BLaER1 (cell line): ENCODE data around the gene USP6.
"Not testable (repeated sequence)": the region's sequence is repeated elsewhere in the genome, so short reads cannot be mapped to it uniquely, and the experiment has no call there.

Experiments used
- H3K27ac ChIP-seq: shearing (Covaris generic); formaldehyde crosslinking; 2 replicates; pipeline ENCODE4 v1.8.1; 2022
- H3K27me3 ChIP-seq: shearing (Covaris generic); formaldehyde crosslinking; 2 replicates; pipeline ENCODE4 v1.8.1; 2022
- H3K36me3 ChIP-seq: shearing (Covaris generic); formaldehyde crosslinking; 2 replicates; pipeline ENCODE4 v1.8.1; 2022
- H3K4me1 ChIP-seq: shearing (Covaris generic); formaldehyde crosslinking; 2 replicates; pipeline ENCODE4 v1.8.1; 2022
- H3K4me2 ChIP-seq: shearing (Covaris generic); formaldehyde crosslinking; 2 replicates; pipeline ENCODE4 v1.8.1; 2022
- H3K4me3 ChIP-seq: shearing (Covaris generic); formaldehyde crosslinking; 2 replicates; pipeline ENCODE4 v1.8.1; 2022
- H3K9ac ChIP-seq: shearing (Covaris generic); formaldehyde crosslinking; 2 replicates; pipeline ENCODE4 v1.8.1; 2022
- H3K9me3 ChIP-seq: shearing (Covaris generic); formaldehyde crosslinking; 2 replicates; pipeline ENCODE4 v1.8.1; 2022
- H4K20me1 ChIP-seq: shearing (Covaris generic); formaldehyde crosslinking; 2 replicates; pipeline ENCODE4 v1.8.1; 2022
- Cebpa-rat ChIP-seq: shearing (Covaris generic); IDR thresholded peaks from 2 replicates; pipeline ENCODE4 v1.8.1; 2022

USP6 gene

DNA sequence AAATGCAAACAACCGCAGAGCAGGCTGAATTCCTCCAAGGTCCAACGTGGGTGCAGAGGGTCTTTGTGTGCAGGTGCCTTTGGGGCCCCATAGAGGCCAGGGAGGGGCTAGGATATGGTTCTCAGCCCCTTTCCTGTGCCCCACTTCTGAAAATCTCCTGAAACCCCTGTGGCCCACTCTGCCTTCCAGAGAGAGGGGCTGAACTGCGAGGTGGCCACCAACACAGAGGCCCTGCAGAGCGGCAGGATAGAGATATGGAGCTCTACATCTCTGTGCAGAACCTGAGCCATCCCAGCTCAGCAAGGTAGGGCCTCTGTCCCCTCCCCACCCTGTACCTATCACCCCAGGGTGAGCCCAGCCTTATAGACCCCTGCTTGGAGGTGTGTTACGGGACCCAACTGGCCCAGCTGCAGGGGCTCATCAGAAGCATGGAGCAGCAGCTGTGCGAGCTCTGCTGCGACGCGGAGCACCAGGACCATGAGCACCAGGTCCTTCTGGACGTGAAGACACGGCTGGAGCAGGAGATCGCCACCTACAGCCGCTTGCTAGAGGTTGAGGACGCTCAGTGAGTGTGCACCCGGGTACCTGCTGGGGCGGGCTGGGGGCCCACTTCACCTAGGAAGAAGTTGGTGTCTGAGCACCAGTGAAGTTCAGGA is 5.5 kb downstream of the USP6 start:
- Histone ChIP-seq H3K9ac (no peak overlapping the region), H3K27ac (no peak overlapping the region), H3K4me1 (no peaks in the 10 kb centered on the region), H4K20me1 (no peaks in the 10 kb centered on the region), H3K9me3 (peaks cover 12% of the 10 kb centered on the region), H3K36me3 (no peaks in the 10 kb centered on the region), H3K4me3 (no peak overlapping the region), H3K27me3 (peaks cover 16% of the 10 kb centered on the region), H3K4me2 (no peak overlapping the region)
- TF ChIP-seq Cebpa-rat: no peak

DNA sequence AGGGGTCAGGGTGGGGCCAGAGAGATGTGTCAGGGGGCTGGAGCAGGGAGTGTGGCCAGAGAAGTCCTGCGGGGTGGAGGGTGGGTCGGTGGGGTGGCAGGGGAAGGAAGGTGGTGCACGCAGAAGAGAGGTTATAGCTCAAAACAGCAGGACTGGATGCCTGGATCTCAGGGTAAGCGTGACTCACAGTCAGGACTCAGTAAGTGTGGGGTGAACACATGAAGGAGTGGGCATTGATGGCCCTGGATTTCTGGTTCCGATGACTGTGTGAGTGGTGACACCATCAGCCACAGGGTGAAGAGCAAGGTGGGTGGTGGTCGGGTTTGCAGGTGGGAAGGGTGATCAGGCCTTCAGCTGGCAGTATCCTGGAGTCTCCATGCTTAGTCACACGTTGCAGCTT is 6.2 kb downstream of the USP6 start:
- H3K27ac ChIP-seq, H3K4me3 ChIP-seq, H3K36me3 ChIP-seq, H4K20me1 ChIP-seq, H3K4me2 ChIP-seq, H3K4me1 ChIP-seq, H3K9ac ChIP-seq: not testable (repeated sequence)
- Histone ChIP-seq H3K27me3 (peaks cover 16% of the 10 kb centered on the region), H3K9me3 (peaks cover 11% of the 10 kb centered on the region)

DNA sequence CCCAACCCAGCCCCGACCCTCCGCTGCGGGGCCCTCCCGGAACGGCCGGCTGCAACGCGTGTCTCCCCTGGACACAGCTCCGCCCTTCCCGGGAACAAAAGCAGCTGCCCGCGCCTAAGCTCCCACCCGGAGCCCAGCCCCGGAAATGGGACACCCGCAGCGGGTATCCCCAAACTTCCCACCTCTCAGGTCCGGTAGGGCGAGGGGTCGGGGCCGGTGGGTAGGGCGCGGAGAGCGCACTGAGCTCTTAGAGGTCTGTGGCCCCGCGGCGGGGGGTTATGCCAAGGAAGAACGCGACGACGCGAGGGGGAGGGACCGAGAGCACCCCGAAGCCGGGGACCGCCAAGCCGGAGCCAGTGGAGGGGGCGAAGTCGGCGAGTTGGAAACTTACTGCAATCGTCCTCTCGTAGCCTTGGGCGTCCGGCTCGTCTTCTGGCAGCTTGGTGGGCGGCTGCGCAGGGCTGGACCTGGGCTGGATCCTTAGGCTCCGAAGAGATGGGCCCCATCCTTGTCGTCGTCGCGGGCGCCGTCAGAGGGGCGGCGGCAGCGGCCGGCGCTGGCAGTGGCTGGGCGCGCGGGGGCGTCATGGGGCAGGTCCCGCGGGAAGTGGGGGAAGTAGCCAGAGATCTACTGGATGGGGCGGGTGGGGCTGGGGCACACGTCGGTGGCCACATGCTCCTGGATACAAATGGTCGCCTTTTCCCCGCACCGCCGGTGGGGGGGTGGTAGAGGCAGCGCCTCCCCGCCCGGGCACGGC is 6.9 kb downstream of the USP6 start:
- H4K20me1 ChIP-seq: no peaks in the 10 kb centered on the region
- peaks cover 16% of the 10 kb centered on the region for H3K27me3 ChIP-seq
- no peaks in the 10 kb centered on the region for H3K36me3 ChIP-seq
- H3K9me3 ChIP-seq: peaks cover 11% of the 10 kb centered on the region
- no peaks in the 10 kb centered on the region for H3K4me1 ChIP-seq
- no peak overlapping the region for H3K4me2 ChIP-seq
- no peak overlapping the region for H3K9ac ChIP-seq
- no peak overlapping the region for H3K27ac ChIP-seq
- TF ChIP-seq Cebpa-rat: no peak
- no peak overlapping the region for H3K4me3 ChIP-seq

DNA sequence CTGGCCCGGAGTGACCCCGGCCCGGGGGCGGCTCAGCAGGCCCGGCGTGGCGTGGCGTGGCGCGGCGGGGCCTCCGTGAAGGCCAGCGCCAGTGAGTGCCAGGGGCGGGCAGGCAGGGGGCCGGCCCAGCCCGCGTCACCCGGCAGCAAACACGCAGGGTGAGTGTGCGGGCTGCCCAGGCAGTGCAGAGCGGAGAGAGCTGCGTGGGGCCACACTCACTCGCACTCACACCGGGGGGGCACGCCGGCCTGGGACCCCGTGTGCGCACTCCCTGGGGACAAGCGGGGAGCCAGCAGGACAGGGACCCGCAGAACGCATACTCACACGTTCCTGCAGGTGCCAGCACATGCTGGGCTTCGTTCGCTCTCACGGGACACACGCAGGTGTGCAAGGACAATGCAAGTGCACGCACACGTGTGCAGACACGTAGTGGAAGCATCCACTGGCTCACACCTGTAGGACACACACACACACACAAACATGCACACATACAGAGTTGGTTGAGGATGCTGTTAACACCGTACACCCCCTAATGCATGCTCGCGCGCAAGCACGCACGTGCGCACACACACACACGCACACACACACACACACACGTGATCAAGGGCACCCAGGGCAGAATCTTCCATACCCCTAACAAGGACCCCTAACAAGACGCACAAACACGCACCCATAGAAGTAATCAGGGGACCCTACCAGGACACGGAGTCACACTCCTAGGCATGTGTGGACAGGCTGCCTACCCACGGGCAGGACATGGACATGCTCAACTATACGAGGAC is 7.7 kb downstream of the USP6 start:
- Histone ChIP-seq H4K20me1 (no peaks in the 10 kb centered on the region), H3K4me2 (no peak overlapping the region)

DNA sequence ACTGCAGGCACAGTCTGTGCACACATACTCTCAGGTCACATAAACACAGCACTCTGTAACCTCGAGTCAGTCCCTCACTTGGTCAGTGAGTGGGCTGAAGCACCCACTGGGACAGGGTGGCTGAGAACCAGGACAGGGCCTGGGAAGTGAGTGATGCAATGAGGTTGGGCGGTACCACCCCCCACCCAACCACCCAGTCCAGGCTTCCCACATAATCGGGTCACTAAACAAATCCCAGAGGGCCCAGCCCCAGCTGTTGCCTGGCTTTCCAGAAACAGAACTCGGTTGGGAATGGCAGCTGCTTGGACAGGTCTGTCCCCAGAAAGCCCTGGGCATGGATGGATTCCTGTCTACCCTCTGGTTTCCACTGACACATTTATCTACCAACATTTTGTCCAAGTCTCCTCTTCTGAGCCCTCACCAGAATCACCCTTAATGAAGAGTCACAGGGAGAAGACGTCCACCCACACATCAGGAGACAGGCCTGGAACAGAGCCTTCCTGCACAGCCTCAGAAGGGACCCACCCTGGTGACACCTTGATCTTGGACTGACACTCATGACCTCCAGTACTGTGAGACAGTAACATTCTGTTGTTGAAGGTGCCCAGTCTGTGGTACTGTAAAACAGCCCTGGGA is 8.4 kb downstream of the USP6 start:
- not testable (repeated sequence) for H4K20me1 ChIP-seq, H3K4me3 ChIP-seq, H3K36me3 ChIP-seq, H3K9ac ChIP-seq, H3K9me3 ChIP-seq, H3K4me1 ChIP-seq, H3K4me2 ChIP-seq, H3K27ac ChIP-seq
- H3K27me3 ChIP-seq: peaks cover 16% of the 10 kb centered on the region

More for the DNA sequence above, 7.7 kb downstream of the USP6 start:
- H3K9ac ChIP-seq: no peak overlapping the region
- peaks cover 16% of the 10 kb centered on the region for H3K27me3 ChIP-seq
- H3K36me3 ChIP-seq: no peaks in the 10 kb centered on the region
- peaks cover 4% of the 10 kb centered on the region; the same call in 1 of the 2 replicates for H3K9me3 ChIP-seq
- no peak overlapping the region for H3K4me3 ChIP-seq
- H3K4me1 ChIP-seq: no peaks in the 10 kb centered on the region
- TF ChIP-seq Cebpa-rat: no peak
- no peak overlapping the region for H3K27ac ChIP-seq

DNA sequence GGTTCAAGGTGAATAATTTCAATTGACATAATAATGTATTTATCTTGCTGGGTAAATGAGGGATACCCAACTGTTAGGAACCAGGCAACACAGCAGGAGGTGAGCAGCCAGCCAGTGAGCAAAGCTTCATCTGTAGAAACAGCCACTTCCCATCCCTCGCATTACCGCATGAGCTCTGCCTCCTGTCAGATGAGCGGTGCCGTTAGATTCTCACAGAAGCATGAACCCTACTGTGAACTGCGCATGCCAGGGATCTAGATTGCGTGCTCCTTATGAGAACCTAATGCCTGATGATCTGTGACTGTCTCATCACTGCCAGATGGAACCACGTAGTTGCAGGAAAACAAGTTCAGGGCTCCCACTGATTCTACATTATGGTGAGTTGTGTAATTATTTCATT is 9.1 kb downstream of the USP6 start:
- H3K4me2 ChIP-seq, H3K9ac ChIP-seq, H3K9me3 ChIP-seq, H3K27ac ChIP-seq, H3K4me1 ChIP-seq, H4K20me1 ChIP-seq, H3K4me3 ChIP-seq, H3K36me3 ChIP-seq: not testable (repeated sequence)
- H3K27me3 ChIP-seq: peaks cover 16% of the 10 kb centered on the region

DNA sequence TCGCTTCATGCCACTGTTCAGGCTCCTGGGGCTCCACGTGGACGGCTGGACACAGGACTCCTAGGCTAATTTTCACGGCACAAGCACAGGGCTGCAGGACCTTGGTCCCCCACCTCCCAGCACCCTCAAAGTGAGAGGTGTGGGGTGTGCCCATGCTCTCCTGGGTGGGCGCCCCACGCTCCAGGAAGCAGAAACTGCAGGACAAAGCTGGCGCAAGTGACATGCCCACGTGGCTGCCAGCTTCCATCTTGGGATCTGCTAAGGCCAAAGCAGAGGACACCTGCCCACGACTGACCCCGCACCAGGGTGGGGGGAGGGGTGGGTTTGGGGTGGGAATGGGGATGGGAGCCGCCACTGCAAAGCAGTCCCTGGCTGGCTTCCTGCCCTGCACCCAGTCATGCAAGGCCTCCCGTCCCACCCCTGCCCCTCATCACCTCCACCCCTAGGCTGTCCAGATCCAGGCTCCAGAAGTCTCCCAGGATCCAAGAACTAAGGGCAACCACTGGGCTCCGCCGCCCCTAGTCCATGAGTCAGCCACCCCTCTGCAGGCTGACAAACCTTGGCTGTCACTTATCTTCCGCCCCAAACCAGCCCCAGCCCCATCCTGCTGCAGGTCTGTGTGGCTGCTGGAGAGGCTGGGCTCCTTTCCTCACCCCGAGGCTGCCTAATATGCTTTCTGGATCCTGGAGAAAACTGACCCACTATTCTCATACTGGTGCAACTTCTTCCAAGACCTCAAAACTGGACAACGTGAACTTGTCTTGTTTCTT is 11.1 kb downstream of the USP6 start:
- H3K36me3 ChIP-seq: no peaks in the 10 kb centered on the region
- no peak overlapping the region for H3K9ac ChIP-seq
- no peak for TF ChIP-seq Cebpa-rat
- no peak overlapping the region for H3K4me2 ChIP-seq
- no peak overlapping the region for H3K4me3 ChIP-seq
- H4K20me1 ChIP-seq: no peaks in the 10 kb centered on the region
- H3K27me3 ChIP-seq: peaks cover 16% of the 10 kb centered on the region
- H3K27ac ChIP-seq: no peak overlapping the region
- H3K9me3 ChIP-seq: no peaks in the 10 kb centered on the region
- H3K4me1 ChIP-seq: no peaks in the 10 kb centered on the region

DNA sequence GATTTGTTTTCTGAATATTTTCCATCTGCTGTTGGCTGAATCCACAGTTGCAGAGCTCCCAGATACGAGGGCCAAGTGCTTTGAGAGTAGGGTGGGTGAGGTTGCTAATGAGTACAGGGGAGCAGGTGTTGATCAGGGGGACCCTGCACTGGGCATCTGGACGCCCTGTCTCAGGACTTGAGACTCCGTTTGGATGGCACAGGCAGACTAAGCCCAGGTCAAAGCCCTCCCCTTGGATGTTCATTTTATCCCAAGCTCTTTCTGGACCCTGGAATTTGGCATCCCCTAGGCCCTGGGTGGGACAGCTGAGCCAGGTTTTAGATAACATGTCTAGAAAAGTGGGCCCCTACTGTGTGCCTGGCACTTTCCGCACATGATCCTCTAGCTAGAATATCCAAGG is 12.1 kb downstream of the USP6 start:
- Histone ChIP-seq H4K20me1 (no peaks in the 10 kb centered on the region), H3K4me3 (no peak overlapping the region), H3K27me3 (peaks cover 6% of the 10 kb centered on the region), H3K9ac (no peak overlapping the region), H3K9me3 (no peaks in the 10 kb centered on the region), H3K4me2 (no peak overlapping the region), H3K4me1 (no peaks in the 10 kb centered on the region), H3K27ac (no peak overlapping the region), H3K36me3 (no peaks in the 10 kb centered on the region)
- TF ChIP-seq Cebpa-rat: no peak

DNA sequence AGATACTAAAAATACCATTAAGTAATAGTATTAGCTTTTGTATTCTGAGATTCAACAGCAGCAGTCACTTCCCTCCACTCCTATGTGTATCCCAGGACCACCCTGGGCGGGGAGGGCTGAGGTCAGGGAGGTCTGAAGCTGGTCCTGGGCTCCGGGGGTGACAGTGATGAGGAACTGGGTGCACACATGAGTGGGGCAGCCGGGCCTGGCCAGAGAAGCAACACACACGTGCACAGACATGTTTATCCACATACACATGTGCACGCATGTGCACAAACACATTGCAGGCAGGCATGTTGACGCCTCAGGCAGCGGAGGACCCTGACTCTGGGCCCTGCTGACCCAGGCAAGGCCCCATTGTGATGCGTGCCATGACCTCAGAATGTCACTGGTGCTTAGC is 12.6 kb downstream of the USP6 start:
- H3K4me1 ChIP-seq, H3K9ac ChIP-seq, H3K27me3 ChIP-seq, H3K4me2 ChIP-seq, H3K4me3 ChIP-seq, H3K27ac ChIP-seq, H3K9me3 ChIP-seq, H4K20me1 ChIP-seq, H3K36me3 ChIP-seq: not testable (repeated sequence)
